ENCODE results near the gene NOL3.

DNA sequence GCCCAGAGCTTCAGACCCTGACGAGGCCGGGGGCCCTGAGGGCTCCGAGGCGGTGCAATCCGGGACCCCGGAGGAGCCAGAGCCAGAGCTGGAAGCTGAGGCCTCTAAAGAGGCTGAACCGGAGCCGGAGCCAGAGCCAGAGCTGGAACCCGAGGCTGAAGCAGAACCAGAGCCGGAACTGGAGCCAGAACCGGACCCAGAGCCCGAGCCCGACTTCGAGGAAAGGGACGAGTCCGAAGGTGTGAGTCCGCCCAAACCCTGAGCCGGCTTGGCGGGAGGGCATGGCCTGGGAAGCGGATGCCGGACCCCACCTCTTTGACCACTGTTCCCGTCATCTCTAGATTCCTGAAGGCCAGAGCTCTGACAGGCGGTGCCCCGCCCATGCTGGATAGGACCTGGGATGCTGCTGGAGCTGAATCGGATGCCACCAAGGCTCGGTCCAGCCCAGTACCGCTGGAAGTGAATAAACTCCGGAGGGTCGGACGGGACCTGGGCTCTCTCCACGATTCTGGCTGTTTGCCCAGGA is 4.4 kb downstream of the NOL3 start:
- TF ChIP-seq, protein P1, sequence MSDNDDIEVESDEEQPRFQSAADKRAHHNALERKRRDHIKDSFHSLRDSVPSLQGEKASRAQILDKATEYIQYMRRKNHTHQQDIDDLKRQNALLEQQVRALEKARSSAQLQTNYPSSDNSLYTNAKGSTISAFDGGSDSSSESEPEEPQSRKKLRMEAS (IDR thresholded peaks at IDR 0.05; ENCODE audit: low read depth): no peak
- TF ChIP-seq POLR2AphosphoS5 (IDR thresholded peaks at IDR 0.05; ENCODE audit: low read depth, low read length): no peak
- TF ChIP-seq, protein P2, sequence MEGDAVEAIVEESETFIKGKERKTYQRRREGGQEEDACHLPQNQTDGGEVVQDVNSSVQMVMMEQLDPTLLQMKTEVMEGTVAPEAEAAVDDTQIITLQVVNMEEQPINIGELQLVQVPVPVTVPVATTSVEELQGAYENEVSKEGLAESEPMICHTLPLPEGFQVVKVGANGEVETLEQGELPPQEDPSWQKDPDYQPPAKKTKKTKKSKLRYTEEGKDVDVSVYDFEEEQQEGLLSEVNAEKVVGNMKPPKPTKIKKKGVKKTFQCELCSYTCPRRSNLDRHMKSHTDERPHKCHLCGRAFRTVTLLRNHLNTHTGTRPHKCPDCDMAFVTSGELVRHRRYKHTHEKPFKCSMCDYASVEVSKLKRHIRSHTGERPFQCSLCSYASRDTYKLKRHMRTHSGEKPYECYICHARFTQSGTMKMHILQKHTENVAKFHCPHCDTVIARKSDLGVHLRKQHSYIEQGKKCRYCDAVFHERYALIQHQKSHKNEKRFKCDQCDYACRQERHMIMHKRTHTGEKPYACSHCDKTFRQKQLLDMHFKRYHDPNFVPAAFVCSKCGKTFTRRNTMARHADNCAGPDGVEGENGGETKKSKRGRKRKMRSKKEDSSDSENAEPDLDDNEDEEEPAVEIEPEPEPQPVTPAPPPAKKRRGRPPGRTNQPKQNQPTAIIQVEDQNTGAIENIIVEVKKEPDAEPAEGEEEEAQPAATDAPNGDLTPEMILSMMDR (IDR thresholded peaks at IDR 0.05): no peak
- TF ChIP-seq, protein P3, sequence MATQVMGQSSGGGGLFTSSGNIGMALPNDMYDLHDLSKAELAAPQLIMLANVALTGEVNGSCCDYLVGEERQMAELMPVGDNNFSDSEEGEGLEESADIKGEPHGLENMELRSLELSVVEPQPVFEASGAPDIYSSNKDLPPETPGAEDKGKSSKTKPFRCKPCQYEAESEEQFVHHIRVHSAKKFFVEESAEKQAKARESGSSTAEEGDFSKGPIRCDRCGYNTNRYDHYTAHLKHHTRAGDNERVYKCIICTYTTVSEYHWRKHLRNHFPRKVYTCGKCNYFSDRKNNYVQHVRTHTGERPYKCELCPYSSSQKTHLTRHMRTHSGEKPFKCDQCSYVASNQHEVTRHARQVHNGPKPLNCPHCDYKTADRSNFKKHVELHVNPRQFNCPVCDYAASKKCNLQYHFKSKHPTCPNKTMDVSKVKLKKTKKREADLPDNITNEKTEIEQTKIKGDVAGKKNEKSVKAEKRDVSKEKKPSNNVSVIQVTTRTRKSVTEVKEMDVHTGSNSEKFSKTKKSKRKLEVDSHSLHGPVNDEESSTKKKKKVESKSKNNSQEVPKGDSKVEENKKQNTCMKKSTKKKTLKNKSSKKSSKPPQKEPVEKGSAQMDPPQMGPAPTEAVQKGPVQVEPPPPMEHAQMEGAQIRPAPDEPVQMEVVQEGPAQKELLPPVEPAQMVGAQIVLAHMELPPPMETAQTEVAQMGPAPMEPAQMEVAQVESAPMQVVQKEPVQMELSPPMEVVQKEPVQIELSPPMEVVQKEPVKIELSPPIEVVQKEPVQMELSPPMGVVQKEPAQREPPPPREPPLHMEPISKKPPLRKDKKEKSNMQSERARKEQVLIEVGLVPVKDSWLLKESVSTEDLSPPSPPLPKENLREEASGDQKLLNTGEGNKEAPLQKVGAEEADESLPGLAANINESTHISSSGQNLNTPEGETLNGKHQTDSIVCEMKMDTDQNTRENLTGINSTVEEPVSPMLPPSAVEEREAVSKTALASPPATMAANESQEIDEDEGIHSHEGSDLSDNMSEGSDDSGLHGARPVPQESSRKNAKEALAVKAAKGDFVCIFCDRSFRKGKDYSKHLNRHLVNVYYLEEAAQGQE (IDR thresholded peaks at IDR 0.05; ENCODE audit: low read depth, low read length): no peak
- no peak for TF ChIP-seq SMC3 (IDR thresholded peaks at IDR 0.05; ENCODE audit: low read depth, low read length)
- no peak for TF ChIP-seq TAF1 (IDR thresholded peaks at IDR 0.05; ENCODE audit: borderline replicate concordance, low read depth, low read length)
- TF ChIP-seq EP300 (IDR thresholded peaks at IDR 0.05; ENCODE audit: borderline replicate concordance in 1 of 2, low read depth in 1 of 2, low read length in 1 of 2): no peak
- TF ChIP-seq YY1 (IDR thresholded peaks at IDR 0.05; ENCODE audit: low read depth): no peak
